HL-60 (cell line): ENCODE results near the gene WIZ.

Experiments used
- GABPA ChIP-seq: IDR thresholded peaks from 2 replicates; pipeline ENCODE4 v1.6.1; 2012; ENCODE audit warnings: low read depth
- POLR2AphosphoS5 ChIP-seq: IDR thresholded peaks from 2 replicates; pipeline ENCODE4 v1.6.1; 2012; ENCODE audit warnings: low read depth
- SPI1 ChIP-seq: IDR thresholded peaks from 2 replicates; pipeline ENCODE4 v1.6.1; 2012; ENCODE audit warnings: low read depth, mild to moderate bottlenecking, borderline replicate concordance
- TF ChIP-seq, protein P1 (sequence below): IDR thresholded peaks from one replicate; pipeline ENCODE4 v1.5.1; 2011; ENCODE audit warnings: low read length, control low read depth, inconsistent platforms; ENCODE audit not compliant: insufficient read depth

DNA sequence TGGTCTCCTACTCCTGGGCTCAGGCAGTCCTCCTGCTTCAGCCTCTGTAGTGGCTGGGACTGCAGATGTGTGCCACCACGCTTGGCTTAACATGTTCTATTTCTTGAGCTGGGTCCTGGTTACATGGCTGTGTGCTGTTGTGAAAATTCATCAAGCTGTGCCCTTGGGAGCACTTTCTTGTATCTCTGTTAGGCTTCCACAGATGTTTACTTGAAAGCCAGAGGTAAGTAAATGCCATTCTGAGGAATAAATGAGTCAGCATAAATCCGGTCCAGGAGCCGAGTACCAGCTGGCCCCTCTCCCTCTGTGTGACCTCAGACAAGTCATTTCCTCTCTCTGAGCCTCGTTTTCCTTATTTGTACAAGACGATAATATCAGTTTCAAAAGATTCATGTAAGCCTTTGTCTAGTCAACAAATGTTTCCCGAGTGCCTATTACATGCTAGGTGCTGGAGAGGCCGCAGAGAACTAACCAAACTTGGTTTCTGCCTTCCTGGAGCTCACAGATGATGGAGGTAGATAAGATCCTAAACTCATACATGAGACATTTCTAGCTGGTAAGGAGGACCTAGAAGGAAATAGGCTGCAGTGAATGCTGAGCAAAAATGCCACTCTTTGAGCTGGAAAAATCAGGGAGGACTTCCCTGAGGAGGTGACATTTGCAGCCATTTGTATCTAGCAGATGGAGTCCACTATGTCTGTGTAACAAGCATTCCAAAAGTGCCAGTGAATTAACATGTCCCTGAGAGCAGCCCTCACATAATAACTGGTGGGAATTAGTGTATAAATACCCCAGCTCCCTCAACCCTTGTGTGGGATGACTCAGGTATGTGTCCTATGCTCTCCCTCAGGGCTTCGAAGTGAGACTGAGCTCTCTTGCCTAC, 17.3 kb upstream of the WIZ start:
- TF ChIP-seq, protein P1, sequence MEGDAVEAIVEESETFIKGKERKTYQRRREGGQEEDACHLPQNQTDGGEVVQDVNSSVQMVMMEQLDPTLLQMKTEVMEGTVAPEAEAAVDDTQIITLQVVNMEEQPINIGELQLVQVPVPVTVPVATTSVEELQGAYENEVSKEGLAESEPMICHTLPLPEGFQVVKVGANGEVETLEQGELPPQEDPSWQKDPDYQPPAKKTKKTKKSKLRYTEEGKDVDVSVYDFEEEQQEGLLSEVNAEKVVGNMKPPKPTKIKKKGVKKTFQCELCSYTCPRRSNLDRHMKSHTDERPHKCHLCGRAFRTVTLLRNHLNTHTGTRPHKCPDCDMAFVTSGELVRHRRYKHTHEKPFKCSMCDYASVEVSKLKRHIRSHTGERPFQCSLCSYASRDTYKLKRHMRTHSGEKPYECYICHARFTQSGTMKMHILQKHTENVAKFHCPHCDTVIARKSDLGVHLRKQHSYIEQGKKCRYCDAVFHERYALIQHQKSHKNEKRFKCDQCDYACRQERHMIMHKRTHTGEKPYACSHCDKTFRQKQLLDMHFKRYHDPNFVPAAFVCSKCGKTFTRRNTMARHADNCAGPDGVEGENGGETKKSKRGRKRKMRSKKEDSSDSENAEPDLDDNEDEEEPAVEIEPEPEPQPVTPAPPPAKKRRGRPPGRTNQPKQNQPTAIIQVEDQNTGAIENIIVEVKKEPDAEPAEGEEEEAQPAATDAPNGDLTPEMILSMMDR: no peak
- TF ChIP-seq POLR2AphosphoS5: no peak
- TF ChIP-seq SPI1: no peak
- TF ChIP-seq GABPA: no peak
